ENCODE measurements around the gene ITM2C.

The ITM2C gene

GRCh38 chr2:230879891-230880290, 15.1 kb downstream of the ITM2C start:
- no peak for TF ChIP-seq FOXP2 (optimal IDR thresholded peaks at IDR 0.05; ENCODE audit: borderline replicate concordance, extremely low read depth, extremely low read length, insufficient read depth)
- TF ChIP-seq TAF1 (IDR thresholded peaks at IDR 0.05; ENCODE audit: borderline replicate concordance, insufficient read depth, low read length), result no peak
- TF ChIP-seq POLR2AphosphoS5 (IDR thresholded peaks at IDR 0.05; ENCODE audit: low read depth, low read length), result no peak
- TF ChIP-seq SIN3A (IDR thresholded peaks at IDR 0.05; ENCODE audit: borderline replicate concordance, insufficient read depth, low read length), result no peak
- TF ChIP-seq, protein P1, sequence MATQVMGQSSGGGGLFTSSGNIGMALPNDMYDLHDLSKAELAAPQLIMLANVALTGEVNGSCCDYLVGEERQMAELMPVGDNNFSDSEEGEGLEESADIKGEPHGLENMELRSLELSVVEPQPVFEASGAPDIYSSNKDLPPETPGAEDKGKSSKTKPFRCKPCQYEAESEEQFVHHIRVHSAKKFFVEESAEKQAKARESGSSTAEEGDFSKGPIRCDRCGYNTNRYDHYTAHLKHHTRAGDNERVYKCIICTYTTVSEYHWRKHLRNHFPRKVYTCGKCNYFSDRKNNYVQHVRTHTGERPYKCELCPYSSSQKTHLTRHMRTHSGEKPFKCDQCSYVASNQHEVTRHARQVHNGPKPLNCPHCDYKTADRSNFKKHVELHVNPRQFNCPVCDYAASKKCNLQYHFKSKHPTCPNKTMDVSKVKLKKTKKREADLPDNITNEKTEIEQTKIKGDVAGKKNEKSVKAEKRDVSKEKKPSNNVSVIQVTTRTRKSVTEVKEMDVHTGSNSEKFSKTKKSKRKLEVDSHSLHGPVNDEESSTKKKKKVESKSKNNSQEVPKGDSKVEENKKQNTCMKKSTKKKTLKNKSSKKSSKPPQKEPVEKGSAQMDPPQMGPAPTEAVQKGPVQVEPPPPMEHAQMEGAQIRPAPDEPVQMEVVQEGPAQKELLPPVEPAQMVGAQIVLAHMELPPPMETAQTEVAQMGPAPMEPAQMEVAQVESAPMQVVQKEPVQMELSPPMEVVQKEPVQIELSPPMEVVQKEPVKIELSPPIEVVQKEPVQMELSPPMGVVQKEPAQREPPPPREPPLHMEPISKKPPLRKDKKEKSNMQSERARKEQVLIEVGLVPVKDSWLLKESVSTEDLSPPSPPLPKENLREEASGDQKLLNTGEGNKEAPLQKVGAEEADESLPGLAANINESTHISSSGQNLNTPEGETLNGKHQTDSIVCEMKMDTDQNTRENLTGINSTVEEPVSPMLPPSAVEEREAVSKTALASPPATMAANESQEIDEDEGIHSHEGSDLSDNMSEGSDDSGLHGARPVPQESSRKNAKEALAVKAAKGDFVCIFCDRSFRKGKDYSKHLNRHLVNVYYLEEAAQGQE (IDR thresholded peaks at IDR 0.05; ENCODE audit: insufficient read depth in 1 of 2, low read depth in 2 of 2, low read length in 2 of 2), result no peak

- TF ChIP-seq, protein P1 (IDR thresholded peaks at IDR 0.05; ENCODE audit: insufficient read depth in 1 of 2, low read depth in 2 of 2, low read length in 2 of 2), result no peak
- no peak for TF ChIP-seq POLR2AphosphoS5 (IDR thresholded peaks at IDR 0.05; ENCODE audit: low read depth, low read length)
- TF ChIP-seq FOXP2 (optimal IDR thresholded peaks at IDR 0.05; ENCODE audit: borderline replicate concordance, extremely low read depth, extremely low read length, insufficient read depth), result no peak
- no peak for TF ChIP-seq SIN3A (IDR thresholded peaks at IDR 0.05; ENCODE audit: borderline replicate concordance, insufficient read depth, low read length)
- TF ChIP-seq TAF1 (IDR thresholded peaks at IDR 0.05; ENCODE audit: borderline replicate concordance, insufficient read depth, low read length), result no peak
Measured at GRCh38 chr2:230881840-230882239, 17.1 kb downstream of the ITM2C start.

- TF ChIP-seq SIN3A (IDR thresholded peaks at IDR 0.05; ENCODE audit: borderline replicate concordance, insufficient read depth, low read length), result no peak
- TF ChIP-seq POLR2AphosphoS5 (IDR thresholded peaks at IDR 0.05; ENCODE audit: low read depth, low read length), result no peak
- TF ChIP-seq, protein P1 (IDR thresholded peaks at IDR 0.05; ENCODE audit: insufficient read depth in 1 of 2, low read depth in 2 of 2, low read length in 2 of 2), result no peak
- no peak for TF ChIP-seq TAF1 (IDR thresholded peaks at IDR 0.05; ENCODE audit: borderline replicate concordance, insufficient read depth, low read length)
- TF ChIP-seq FOXP2 (optimal IDR thresholded peaks at IDR 0.05; ENCODE audit: borderline replicate concordance, extremely low read depth, extremely low read length, insufficient read depth), result no peak
Measured at GRCh38 chr2:230885463-230886130, 20.9 kb downstream of the ITM2C start.

- TF ChIP-seq FOXP2 (optimal IDR thresholded peaks at IDR 0.05; ENCODE audit: borderline replicate concordance, extremely low read depth, extremely low read length, insufficient read depth), result no peak
- no peak for TF ChIP-seq SIN3A (IDR thresholded peaks at IDR 0.05; ENCODE audit: borderline replicate concordance, insufficient read depth, low read length)
- TF ChIP-seq, protein P1 (IDR thresholded peaks at IDR 0.05; ENCODE audit: insufficient read depth in 1 of 2, low read depth in 2 of 2, low read length in 2 of 2), result no peak
- no peak for TF ChIP-seq POLR2AphosphoS5 (IDR thresholded peaks at IDR 0.05; ENCODE audit: low read depth, low read length)
- TF ChIP-seq TAF1 (IDR thresholded peaks at IDR 0.05; ENCODE audit: borderline replicate concordance, insufficient read depth, low read length), result no peak
Measured at GRCh38 chr2:230886206-230886605, 21.5 kb downstream of the ITM2C start.

Measured in PFSK-1 (cell line).